LNCAP (cell line): ENCODE data around the gene OXNAD1.

Experiments used
- TF ChIP-seq, protein P1 (sequence below): fragments of 450-650 bp; IDR thresholded peaks from 2 replicates; pipeline ENCODE4 v1.5.1; 2017; ENCODE audit warnings: mild to moderate bottlenecking

The OXNAD1 gene

DNA sequence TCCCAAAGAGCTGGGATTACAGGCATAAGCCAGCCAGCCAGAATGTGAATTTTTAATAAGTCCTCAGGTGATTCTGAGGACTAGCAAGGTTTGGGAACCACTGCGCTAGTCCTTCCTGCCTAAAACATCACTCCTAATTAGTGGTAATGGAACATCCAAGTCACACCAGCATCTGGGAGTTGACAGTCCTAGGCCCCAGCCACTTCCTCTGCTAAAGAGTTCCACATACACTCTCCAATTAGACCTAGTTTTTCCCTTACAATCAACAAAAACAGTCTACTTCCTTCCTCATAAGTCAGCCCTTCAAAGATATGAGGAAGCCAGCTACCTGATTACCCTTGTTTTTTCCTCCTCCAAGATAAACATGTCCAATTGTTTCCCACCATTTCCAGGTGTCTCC lies 78.1 kb downstream of the OXNAD1 start:
- TF ChIP-seq, protein P1, sequence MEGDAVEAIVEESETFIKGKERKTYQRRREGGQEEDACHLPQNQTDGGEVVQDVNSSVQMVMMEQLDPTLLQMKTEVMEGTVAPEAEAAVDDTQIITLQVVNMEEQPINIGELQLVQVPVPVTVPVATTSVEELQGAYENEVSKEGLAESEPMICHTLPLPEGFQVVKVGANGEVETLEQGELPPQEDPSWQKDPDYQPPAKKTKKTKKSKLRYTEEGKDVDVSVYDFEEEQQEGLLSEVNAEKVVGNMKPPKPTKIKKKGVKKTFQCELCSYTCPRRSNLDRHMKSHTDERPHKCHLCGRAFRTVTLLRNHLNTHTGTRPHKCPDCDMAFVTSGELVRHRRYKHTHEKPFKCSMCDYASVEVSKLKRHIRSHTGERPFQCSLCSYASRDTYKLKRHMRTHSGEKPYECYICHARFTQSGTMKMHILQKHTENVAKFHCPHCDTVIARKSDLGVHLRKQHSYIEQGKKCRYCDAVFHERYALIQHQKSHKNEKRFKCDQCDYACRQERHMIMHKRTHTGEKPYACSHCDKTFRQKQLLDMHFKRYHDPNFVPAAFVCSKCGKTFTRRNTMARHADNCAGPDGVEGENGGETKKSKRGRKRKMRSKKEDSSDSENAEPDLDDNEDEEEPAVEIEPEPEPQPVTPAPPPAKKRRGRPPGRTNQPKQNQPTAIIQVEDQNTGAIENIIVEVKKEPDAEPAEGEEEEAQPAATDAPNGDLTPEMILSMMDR: no peak

- TF ChIP-seq, protein P1: no peak
Measured at GRCh38 chr3:16346413-16347081, 81.5 kb downstream of the OXNAD1 start.

- TF ChIP-seq, protein P1: no peak
Measured at GRCh38 chr3:16347548-16347947, 82.5 kb downstream of the OXNAD1 start.

- TF ChIP-seq, protein P1: no peak
Measured at GRCh38 chr3:16349986-16350596, 85.1 kb downstream of the OXNAD1 start.

GRCh38 chr3:16350597-16351318 lies 85.7 kb downstream of the OXNAD1 start:
- TF ChIP-seq, protein P1: no peak

GRCh38 chr3:16352428-16352827 lies 87.4 kb downstream of the OXNAD1 start:
- TF ChIP-seq, protein P1: no peak

DNA sequence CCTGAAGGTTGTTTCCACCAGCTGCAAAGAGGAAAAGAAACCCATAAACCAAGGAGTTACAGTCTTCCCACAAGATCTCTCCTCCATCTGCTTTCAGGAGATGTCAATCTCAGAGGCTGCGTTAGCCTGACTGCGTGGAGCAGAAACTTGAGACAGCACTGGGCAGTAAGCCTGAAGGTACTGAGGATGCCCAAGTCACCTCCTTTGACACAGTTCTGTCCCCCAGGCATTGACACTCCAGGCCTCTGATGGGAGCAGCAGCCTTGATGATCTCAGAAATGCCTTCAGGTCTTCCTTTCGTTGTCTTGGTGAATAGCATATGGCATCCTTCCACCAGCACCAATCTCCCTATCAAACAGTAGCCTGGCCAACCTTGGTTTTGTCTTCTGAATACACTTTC lies 89.3 kb downstream of the OXNAD1 start:
- TF ChIP-seq, protein P1: no peak
